Effector CD4-positive, alpha-beta T cell (primary cell): Measurements from ENCODE around the gene COG8.

ENCODE experiments used
- DNase-seq: peaks from one replicate; pipeline ENCODE4 v3.0.0-alpha.2; 2020

The COG8 gene

DNA sequence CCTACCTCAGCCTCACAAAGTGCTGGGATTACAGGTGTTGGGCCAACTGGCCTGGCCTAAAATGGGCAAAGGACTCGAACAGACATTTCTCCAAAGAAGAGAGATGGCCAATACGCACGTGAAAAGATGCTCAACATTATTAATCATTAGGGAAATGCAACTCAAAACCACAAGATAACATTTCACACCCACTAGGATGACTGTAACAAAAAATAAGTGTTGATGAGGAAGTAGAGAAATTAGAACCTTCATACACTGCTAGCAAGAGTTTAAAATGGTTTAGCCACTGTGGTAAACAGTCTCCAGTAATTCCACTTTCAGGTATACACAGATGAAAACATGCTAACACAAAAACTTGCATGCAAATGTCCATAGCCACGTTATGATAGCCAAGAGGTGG lies 6.6 kb upstream of the COG8 start:
- DNase-seq = no peak

- DNase-seq = no peak
Measured at GRCh38 chr16:69344171-69344570, 4.8 kb upstream of the COG8 start.

GRCh38 chr16:69340095-69340644 lies 806 bp upstream of the COG8 start:
- DNase-seq = no peak

DNA sequence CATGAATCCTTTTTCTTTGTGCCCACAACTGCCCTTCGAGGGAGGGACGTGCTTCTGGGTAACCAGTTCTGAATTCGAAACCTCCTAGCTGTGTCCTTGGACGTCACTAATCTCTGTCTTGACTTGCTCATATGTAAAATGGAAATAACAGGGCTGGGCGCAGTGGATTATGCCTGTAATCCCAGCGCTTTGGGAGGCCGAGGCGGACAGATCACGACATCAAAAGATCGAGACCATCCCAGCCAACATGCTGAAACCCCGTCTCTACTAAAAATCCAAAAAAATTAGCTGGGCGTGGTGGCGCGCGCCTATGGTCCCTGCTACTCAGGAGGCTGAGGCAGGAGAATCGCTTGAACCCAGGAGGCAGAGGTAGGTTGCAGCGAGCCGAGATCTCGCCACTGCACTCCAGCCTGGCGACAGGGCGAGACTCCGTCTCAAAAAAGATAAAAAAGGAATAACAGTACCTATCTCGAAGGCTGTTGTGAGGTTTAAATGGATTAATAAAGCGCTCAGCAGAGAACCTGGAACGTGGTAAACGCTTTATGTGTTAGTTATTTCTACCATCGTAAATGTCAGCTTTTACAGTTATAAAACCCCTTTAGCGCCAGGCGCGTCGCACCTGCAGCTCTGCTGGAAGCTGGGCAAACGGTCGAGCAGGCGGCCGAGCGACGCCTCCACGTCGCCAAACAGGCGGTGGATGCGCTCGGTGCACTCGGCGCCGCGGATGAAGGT lies 641 bp downstream of the COG8 start:
- DNase-seq = no peak

DNA sequence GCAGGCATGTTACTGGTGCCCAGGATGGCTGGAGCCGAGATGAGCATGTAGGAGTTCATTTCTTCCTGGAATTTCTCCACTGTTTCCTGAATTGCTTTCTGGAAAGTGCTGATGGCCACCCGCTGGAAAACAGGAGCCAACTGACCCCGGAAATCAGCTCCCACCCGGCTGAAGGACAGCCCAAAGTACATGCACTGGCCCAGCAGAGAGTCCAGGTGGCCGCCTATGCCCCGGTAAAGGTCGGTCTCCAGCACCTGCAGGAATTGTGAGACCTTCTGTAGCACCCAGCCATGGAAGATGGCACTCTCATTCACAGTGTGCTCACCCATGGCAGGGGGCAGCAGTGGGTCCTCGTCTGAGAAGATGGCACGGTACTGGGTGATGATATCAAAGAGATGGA lies 4.7 kb downstream of the COG8 start:
- no peak for DNase-seq

GRCh38 chr16:69330286-69331109 lies 8.9 kb downstream of the COG8 start, which contains the start of gene PDF:
TSS of gene PDF (minus strand) at chr16:69330588. CDS start at chr16:69330570, 18 bp downstream.
- DNase-seq = peak; percentile 79

GRCh38 chr16:69329369-69330285 lies 9.7 kb downstream of the COG8 start:
- no peak for DNase-seq

GRCh38 chr16:69328854-69329316 lies 10.5 kb downstream of the COG8 start:
- DNase-seq = no peak

GRCh38 chr16:69327585-69328310 lies 11.6 kb downstream of the COG8 start:
- DNase-seq = no peak

GRCh38 chr16:69326172-69326873 lies 13.0 kb downstream of the COG8 start:
- no peak for DNase-seq

DNA sequence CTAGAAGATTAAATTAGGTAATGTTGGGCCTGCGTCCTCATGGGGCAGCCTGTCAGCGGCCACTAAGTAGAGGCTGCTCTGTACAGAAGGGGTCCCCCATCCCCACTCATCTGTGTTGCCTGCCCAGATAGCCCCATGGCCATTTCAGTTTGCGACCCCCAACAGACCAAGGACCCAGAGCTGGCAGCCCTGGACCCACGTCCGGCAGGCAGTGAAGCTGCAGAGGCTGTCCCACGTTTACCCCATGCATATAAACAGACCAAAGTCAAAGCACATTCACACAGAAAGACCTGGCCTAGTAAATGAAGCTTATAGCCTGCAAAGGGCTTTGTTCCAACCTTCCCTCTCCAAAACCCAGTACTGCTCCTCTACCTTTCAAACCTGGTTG lies 13.6 kb downstream of the COG8 start:
- DNase-seq = no peak

DNA sequence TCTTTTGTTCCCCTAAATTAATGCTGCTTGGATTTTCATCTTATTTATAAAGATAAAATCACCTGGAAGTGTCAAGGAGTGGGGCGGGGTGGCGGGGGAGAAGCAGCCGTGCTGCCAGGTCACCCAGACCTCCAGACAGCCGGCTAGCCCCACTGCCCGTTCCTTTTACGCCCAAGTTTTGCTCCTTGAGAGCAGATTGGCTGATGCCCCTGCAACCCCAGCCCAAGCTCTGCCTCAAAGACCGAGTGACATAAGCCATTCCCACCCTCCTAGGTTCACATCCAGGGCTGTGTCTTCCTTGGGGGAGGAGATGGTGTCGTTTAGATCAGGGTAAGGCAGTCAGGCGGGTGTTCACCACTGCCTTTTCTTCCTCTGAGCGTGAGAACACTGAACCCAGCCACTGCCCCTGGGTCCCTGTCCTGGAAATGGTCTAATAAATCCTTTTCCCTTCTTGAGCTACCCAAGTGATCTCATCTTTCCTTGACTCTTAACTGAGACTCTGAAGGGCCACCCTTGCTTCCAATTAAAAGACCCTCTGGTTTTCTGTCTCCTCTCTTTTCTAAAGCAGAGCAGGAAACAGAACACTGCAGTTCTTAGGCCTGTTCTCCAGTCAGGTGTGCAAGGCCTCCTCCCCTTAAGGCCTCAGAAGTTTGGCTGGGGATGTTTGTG lies 14.6 kb downstream of the COG8 start:
- DNase-seq = no peak

DNA sequence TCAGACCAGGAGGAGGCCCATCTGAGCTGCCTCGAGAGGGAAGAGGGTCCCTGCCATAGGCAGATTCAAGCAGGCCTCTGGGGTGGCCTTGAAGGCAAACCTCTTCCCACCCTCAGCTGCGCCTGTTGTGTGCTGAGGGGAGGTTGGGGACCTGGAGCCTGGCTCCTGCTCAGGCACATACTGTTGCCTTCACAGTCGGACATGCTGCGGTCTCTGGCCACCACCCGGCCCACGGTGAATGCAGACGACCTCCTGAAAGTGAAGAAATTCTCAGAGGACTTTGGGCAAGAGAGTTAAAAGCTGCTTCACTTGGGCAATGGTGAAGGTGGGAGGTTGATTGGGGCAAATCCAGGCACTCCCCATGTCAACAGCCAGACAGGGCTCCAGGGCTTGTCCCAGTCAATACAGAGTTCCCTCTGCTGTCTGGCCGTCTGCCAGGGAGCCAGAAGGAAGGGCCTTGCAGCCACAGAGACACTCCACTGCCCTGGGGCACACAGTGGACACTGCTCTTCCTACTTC lies 15.3 kb downstream of the COG8 start:
- no peak for DNase-seq

- DNase-seq = no peak
Measured at GRCh38 chr16:69323415-69323814, 15.9 kb downstream of the COG8 start.

GRCh38 chr16:69322343-69322742 lies 17.0 kb downstream of the COG8 start:
- DNase-seq = no peak

- no peak for DNase-seq
Measured at GRCh38 chr16:69321080-69321479, 18.3 kb downstream of the COG8 start.

- no peak for DNase-seq
Measured at GRCh38 chr16:69320740-69321073, 18.7 kb downstream of the COG8 start.

DNA sequence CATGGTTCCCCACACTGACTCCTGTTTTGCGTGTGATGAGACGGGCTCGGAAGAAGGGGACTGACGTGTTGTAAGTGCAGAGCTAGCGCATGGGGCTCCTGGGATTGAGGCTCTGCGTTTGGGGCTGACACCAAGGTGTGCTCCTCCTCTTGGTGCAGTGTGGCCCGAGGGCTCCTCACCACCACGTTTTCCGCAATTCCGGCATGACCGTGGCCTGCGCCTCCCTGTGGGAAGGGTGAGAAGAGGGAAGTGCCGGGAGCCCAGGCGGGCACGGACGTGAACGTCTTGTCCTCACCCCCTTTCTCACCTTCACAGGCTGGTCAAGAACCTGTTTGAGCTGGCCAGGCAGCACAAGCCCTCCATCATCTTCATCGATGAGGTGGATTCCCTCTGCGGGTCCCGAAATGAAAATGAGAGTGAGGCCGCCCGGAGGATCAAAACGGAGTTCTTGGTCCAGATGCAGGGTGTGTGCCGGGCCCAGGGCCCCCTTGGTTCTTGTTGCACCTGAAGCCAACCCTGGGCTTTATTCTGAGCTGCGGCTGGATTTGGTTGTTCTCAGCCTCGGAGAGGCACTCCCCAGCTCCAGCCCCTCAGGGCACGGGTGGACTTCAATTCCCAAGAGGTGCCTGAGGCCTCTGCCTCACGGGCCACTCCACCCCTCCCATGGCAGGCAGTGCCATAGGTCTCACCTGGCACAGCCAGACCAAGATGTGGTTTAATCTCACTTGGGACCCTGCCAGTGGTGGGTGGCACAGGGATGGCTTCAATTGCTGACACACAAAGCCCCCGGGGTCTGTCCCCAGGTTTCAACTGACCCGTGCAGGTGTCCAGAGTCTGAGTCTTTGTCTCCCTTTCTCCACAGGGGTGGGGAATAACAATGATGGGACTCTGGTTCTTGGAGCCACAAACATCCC lies 19.3 kb downstream of the COG8 start:
- no peak for DNase-seq

- no peak for DNase-seq
Measured at GRCh38 chr16:69319381-69319780, 20.0 kb downstream of the COG8 start.

- DNase-seq = no peak
Measured at GRCh38 chr16:69318911-69319289, 20.5 kb downstream of the COG8 start.
